ENCODE results near the gene KRT10.

KRT10 gene

DNA sequence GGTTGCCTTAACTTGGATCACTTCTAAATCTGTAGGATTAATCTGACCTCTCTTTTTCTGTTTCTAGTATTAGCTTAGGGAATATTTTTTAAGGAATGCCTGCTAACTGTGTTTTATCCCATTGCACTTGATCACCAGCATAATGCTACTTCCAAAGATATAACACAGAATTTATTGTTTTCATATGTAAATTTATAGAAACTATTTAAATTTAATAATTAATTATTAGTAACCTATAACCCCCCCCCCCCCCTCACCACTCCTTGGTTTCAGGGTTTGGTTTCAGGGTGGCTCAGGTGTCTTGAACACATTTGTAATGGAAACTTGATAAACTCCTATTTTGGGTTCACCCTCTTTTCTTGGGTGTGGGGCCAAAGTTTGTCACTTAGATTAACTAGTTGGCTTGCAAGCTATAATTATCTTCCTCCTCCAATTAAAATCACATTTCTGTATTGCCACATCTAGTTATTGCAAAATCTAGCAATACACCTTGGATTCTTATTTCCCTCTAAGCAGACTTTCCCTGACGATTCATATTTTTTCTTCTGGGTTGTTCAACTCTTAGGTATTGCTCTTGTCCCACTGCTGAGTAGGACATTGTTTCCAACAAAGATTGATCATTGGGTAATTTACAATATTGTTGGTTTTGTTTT lies 26.3 kb upstream of the KRT10 start:
- no peak overlapping the region for H3K4me3 Mint-ChIP-seq

DNA sequence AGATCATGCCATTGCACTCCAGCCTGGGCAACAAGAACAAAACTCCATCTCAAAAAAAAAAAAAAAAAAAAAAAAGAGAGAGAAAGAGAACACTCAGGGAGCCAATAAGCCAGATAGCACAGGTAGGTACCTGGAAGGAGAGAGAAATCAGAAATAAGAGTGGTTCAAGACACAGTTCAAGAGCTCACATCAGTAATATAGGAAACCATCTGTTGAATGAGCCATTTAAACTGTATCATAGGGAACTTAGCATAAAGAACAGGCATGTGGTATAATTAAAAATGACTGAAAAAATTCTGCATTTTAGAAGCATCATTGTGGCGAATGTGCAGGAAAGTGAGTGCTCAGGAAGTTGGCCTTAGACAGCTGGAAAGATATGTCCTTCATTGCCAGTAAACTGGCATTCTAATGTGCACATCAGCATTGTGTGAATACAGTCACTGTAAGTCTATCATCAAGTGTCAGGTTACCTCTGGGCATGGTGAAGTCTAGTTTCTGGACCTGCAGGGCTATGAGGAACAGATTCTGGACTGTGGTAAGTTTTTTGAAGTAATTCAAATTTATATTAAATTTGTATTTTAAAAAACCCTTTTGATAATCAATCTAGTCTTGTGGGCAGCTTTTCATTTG lies 24.2 kb upstream of the KRT10 start:
- Mint-ChIP-seq H3K9me3 (no peaks in the 10 kb centered on the region), H3K4me1 (ENCODE audit: low read depth) (no peaks in the 10 kb centered on the region), H3K27ac (no peak overlapping the region), H3K4me3 (no peak overlapping the region), H3K27me3 (peaks cover 46% of the 10 kb centered on the region), H3K36me3 (ENCODE audit: low read depth) (no peaks in the 10 kb centered on the region)
- intact Hi-C loops (cut with micrococcal nuclease), result no loop called here

More for the DNA sequence above, 26.3 kb upstream of the KRT10 start:
- no peaks in the 10 kb centered on the region for H3K9me3 Mint-ChIP-seq
- H3K27ac Mint-ChIP-seq, result no peak overlapping the region
- no peaks in the 10 kb centered on the region for H3K36me3 Mint-ChIP-seq (ENCODE audit: low read depth)
- H3K27me3 Mint-ChIP-seq, result peaks cover 41% of the 10 kb centered on the region
- intact Hi-C loops (cut with micrococcal nuclease), result no loop called here
- H3K4me1 Mint-ChIP-seq (ENCODE audit: low read depth), result no peaks in the 10 kb centered on the region

DNA sequence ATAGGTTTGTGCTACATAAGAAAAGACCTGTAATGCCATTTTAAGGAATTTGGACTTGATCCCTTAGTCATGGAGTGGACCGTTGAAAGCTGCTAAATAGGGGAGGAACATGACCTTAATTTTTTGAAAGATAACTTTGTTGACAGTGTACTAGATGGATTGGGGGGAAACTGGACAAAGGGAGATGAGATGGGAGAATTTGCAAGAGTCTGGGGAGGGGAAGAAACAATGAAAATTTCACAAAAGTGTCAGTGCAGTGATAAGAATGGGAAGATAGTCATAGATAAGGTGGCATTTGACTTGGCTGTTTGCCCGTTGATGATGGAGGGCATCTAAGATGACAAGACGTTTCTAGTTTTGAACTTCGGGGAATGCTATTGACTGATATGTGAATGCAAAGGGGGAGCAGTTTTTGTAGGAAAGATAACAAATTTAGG lies 22.3 kb upstream of the KRT10 start:
- Mint-ChIP-seq H3K9me3 (no peaks in the 10 kb centered on the region), H3K27me3 (peaks cover 54% of the 10 kb centered on the region), H3K27ac (no peak overlapping the region), H3K4me1 (ENCODE audit: low read depth) (no peaks in the 10 kb centered on the region), H3K36me3 (ENCODE audit: low read depth) (no peaks in the 10 kb centered on the region), H3K4me3 (no peak overlapping the region)
- intact Hi-C loops (cut with micrococcal nuclease), result no loop called here

DNA sequence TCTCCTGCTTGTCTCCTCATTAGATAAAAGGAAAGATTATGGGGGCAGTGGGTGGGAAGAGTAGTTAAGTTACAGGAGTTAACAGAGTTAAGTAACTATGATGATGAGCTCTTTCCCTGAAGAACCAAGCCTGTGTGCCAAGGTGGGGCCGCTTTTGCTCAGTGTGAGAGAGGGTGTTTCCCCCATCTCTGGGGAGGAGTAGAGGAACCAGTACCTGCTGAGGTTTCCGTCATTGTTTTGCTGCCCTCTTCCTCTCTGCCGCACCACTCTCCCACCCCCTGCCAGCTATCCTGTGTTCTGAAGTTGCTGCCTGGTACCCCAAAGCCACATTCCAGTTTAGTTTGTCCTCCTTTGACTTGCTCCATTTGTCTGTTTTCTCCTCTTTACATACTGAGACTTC lies 20.8 kb upstream of the KRT10 start:
- no peaks in the 10 kb centered on the region for H3K36me3 Mint-ChIP-seq (ENCODE audit: low read depth)
- no peaks in the 10 kb centered on the region for H3K9me3 Mint-ChIP-seq
- H3K27ac Mint-ChIP-seq, result no peak overlapping the region
- intact Hi-C loops (cut with micrococcal nuclease), result no loop called here
- H3K4me1 Mint-ChIP-seq (ENCODE audit: low read depth), result no peaks in the 10 kb centered on the region
- no peak overlapping the region for H3K4me3 Mint-ChIP-seq
- H3K27me3 Mint-ChIP-seq, result peaks cover 57% of the 10 kb centered on the region

DNA sequence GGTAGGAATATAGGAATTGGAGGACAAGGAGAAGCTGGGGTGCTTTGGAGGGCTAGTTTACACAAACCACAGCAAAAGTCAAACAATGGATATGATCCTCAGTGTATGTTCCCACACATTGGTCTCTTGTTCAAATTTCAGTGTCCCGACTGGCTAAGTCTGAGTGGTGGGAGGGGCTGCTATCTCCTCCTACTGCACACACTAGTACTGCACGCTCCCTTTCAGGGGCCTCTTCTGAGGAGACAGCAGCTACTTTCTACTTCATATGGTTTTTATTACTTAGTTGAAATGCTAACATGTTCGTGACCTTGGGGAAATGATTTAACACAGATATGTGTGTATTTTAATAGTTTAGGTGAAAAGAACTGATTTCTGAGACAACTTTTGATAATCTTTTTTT lies 18.8 kb upstream of the KRT10 start:
- Mint-ChIP-seq H3K27me3 (peaks cover 50% of the 10 kb centered on the region), H3K27ac (no peak overlapping the region), H3K9me3 (no peaks in the 10 kb centered on the region), H3K4me3 (no peak overlapping the region), H3K36me3 (ENCODE audit: low read depth) (no peaks in the 10 kb centered on the region), H3K4me1 (ENCODE audit: low read depth) (no peaks in the 10 kb centered on the region)
- intact Hi-C loops (cut with micrococcal nuclease), result no loop called here

DNA sequence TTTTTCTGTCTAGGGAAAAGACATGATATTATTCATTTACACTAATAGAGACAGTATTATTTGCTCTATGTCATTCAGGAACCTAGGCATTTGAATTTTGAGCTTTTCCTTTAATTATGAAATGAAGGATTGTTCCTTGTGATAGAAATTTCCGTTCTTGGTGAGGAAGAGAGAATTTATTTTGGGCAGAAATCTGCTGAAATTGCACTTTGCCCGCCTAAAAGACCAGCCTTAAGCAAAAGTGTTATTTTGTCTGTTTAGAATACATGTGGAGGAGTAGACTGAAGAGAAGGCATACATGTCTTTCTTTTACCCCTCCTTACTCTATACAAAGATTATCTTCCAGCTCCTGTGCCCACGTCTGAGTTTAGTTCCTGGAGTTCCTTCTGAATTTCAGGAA lies 16.8 kb upstream of the KRT10 start:
- Mint-ChIP-seq H3K4me3 (no peak overlapping the region), H3K9me3 (no peaks in the 10 kb centered on the region), H3K4me1 (ENCODE audit: low read depth) (no peaks in the 10 kb centered on the region), H3K27me3 (peaks cover 32% of the 10 kb centered on the region), H3K27ac (no peak overlapping the region), H3K36me3 (ENCODE audit: low read depth) (no peaks in the 10 kb centered on the region)
- intact Hi-C loops (cut with micrococcal nuclease), result no loop called here

DNA sequence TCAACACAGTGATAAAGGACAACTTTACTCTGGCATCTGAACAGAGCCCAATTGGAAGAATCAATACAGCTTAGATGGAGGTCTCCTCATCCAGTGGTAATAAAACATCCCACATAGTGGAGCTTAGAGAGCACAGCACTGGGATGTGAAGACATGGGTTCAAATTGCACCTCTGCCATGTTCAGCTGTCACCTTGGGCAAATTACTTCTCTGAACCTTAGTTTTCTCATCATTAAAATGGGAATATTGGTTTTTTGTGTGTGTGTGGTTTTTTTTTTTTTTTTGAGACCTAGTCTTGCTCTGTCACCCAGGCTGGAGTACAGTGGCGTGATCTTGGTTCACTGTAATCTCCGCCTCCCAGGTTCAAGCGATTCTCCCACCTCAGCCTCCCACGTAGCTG lies 13.6 kb upstream of the KRT10 start:
- Mint-ChIP-seq H3K9me3 (no peaks in the 10 kb centered on the region), H3K27me3 (peaks cover 17% of the 10 kb centered on the region), H3K4me1 (ENCODE audit: low read depth) (no peaks in the 10 kb centered on the region), H3K36me3 (ENCODE audit: low read depth) (no peaks in the 10 kb centered on the region), H3K4me3 (no peak overlapping the region), H3K27ac (no peak overlapping the region)
- intact Hi-C loops (cut with micrococcal nuclease), result no loop called here

DNA sequence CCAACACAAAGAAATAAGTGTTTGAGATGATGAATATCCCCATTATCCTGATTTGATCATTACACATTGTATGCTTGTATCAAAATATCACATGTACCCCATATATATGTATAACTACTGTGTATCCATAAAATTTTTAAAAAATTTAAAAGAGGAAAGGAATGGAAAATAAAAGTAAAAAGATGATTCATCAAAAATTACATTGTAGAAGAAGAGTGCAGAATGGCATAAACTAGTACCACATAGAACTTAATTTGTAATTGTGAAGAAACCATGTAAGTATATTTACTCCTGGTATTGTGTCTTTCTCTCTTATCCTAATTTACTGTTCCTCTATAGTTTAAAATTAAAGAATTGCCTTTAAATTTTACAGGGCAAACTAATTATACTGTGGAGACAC lies 11.5 kb upstream of the KRT10 start:
- Mint-ChIP-seq H3K36me3 (ENCODE audit: low read depth) (no peaks in the 10 kb centered on the region), H3K9me3 (no peaks in the 10 kb centered on the region), H3K4me1 (ENCODE audit: low read depth) (no peaks in the 10 kb centered on the region), H3K27ac (no peak overlapping the region), H3K27me3 (peaks cover 7% of the 10 kb centered on the region), H3K4me3 (no peak overlapping the region)
- intact Hi-C loops (cut with micrococcal nuclease), result no loop called here

DNA sequence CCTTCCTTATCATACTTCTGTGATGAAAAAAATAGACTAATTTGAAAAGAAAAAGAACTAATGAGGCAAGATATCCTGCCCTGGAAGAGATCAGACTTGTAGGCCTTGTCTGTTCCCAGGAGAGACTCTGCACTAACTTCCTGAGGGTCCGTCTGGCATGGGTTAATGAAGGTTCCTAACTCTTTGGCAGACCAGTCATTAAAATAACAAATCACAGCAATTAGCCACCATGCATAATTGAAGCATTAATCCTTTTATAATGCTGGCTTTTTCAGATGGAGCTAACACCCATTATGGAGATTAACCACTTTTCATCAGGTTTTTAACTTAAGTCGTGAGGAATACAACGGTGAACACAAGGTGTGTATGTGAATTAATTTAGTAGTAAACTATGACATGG lies 10.4 kb upstream of the KRT10 start:
- Mint-ChIP-seq H3K27ac (no peak overlapping the region), H3K4me1 (ENCODE audit: low read depth) (no peaks in the 10 kb centered on the region), H3K9me3 (no peaks in the 10 kb centered on the region), H3K4me3 (no peak overlapping the region), H3K27me3 (peaks cover 8% of the 10 kb centered on the region), H3K36me3 (ENCODE audit: low read depth) (no peaks in the 10 kb centered on the region)
- intact Hi-C loops (cut with micrococcal nuclease), result no loop called here

DNA sequence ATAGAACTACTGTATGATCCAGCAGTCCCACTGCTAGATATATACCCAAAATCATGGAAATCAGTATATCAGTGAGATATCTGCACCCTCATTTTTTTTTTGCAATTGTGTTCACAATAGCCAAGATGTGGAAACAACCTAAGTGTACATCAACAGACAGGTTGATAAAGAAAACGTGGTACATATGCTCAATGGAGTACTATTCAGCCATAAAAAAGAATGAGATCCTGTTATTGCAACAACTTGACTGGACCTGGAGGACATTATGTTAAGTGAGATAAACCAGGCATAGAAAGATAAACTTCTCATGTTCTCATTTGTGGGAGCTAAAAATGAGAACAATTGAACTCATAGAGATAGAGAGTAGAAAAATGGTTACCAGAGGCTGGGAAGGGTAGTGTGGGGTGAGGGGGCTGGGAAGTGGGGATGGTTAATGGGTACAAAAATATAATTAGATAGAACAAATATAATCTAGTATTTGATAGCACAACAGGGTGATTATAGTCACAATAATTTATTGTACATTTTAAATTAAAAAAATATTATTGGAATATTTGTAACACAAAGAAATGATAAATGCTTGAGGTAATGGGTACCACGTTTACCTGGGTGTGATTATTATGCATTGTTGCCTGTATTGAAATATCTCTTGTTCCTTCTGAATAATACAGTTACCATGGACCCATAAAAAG lies 7.8 kb upstream of the KRT10 start:
- Mint-ChIP-seq H3K36me3 (ENCODE audit: low read depth) (no peaks in the 10 kb centered on the region), H3K27ac (no peak overlapping the region), H3K27me3 (peaks cover 22% of the 10 kb centered on the region), H3K9me3 (no peaks in the 10 kb centered on the region), H3K4me1 (ENCODE audit: low read depth) (no peaks in the 10 kb centered on the region), H3K4me3 (no peak overlapping the region)
- intact Hi-C loops (cut with micrococcal nuclease), result no loop called here

DNA sequence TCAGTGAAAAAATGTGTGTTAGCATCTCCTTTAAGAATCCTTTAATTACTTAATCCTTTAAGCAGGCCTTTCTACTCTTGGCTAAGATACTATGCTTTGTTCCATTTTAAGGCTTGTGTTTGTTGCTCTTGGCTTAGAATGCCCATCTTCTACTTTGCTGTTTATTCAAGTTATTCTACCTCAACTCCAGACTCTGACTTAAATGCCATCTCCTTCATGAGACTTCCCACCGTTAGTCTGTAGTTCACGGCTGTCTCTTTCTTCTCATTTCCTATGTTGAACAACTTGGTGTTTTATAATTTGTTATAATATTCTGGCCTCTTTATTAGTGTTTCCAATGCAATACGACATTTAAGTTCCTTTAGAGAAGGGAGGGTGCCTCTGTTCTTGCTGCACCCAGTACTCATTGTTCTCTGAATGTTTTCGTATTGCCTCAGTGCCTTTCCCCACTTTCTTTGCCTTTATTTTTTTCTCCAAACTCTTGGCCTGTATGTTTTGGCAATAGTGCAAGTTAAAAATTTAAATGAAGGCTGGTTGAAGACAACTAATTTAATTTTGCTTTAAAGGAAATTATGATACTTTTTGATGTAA lies 6.1 kb upstream of the KRT10 start:
- Mint-ChIP-seq H3K27me3 (peaks cover 31% of the 10 kb centered on the region), H3K36me3 (ENCODE audit: low read depth) (no peaks in the 10 kb centered on the region), H3K27ac (no peak overlapping the region), H3K4me3 (no peak overlapping the region), H3K4me1 (ENCODE audit: low read depth) (no peaks in the 10 kb centered on the region), H3K9me3 (no peaks in the 10 kb centered on the region)
- intact Hi-C loops (cut with micrococcal nuclease), result no loop called here

DNA sequence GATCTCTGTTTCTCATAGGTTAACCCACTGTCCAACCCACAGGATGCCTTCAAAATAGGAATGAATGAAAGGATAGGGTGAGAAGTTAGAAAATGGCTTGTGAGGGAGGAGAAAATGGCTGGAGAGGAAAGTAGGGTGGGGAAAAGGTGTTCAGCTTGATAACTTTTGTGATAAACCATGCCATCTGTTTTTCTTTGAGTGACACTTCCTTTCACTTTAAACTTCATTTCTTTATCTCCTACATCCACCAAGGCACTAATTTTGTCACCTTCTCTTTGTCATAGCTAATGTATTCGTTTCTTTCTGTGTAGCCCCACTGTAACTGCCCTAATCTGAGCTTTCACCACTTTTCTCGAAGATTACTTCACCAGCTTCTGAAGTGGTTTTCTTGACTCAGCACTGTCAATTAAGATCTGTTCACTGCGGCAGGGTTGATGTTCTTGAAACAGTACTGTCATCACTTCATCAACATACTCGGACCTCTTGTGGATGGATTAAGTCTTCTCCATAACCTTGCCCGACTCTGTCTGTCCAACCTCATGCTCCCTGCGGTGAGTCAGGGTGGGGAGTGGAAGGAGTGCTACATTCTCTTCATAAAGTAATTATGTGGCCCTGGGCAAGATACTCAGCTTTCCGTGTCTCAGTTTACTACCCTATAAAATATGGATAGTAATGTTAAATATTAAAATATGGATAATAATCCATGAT lies 5.5 kb upstream of the KRT10 start:
- Mint-ChIP-seq H3K9me3 (no peaks in the 10 kb centered on the region), H3K36me3 (ENCODE audit: low read depth) (no peaks in the 10 kb centered on the region), H3K4me3 (no peak overlapping the region), H3K27ac (no peak overlapping the region), H3K27me3 (peaks cover 31% of the 10 kb centered on the region), H3K4me1 (ENCODE audit: low read depth) (no peaks in the 10 kb centered on the region)
- intact Hi-C loops (cut with micrococcal nuclease), result no loop called here

DNA sequence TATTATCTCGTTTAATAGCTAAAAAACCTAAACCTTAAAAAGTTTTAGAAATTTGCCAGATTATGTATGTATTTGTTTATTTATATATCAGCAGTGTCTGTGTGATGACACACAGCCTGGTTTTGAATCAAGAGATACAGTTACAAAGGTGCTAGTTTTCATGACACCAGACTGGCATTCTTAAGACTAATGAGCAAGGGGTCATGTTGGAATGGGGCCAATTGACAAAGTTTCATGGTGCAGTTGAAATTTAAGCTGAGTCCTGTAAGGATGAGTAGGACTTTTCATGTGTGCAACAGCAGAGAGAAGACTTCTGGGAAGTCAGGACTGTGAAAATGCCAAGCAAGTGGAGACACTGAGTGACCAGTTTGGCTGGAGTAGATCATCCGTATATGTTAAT lies 3.2 kb upstream of the KRT10 start:
- Mint-ChIP-seq H3K27ac (no peak overlapping the region), H3K4me3 (no peak overlapping the region), H3K36me3 (ENCODE audit: low read depth) (no peaks in the 10 kb centered on the region), H3K9me3 (no peaks in the 10 kb centered on the region), H3K4me1 (ENCODE audit: low read depth) (no peaks in the 10 kb centered on the region), H3K27me3 (peaks cover 45% of the 10 kb centered on the region)
- intact Hi-C loops (cut with micrococcal nuclease), result no loop called here

Data from dendritic cell treated with granulocyte-macrophage colony-stimulating factor and Interleukin-4, amounts not matched to agents 40 ng/mL and 50 ng/mL, for 4 days (primary cell).